HEK293 (cell line): ENCODE results near the gene IER2.

Source experiments
- GLI2 ChIP-seq: fragments of 450-650 bp; formaldehyde crosslinking; IDR thresholded peaks from 2 replicates; pipeline ENCODE4; 2017; ENCODE audit warnings: missing biosample characterization, missing genetic modification characterization, low read depth, borderline replicate concordance
- GLIS2 ChIP-seq: fragments of 450-650 bp; formaldehyde crosslinking; IDR thresholded peaks from 2 replicates; pipeline ENCODE4 v1.5.1; 2016; ENCODE audit warnings: missing biosample characterization, missing genetic modification characterization
- IKZF3 ChIP-seq: fragments of 450-650 bp; IDR thresholded peaks from 2 replicates; pipeline ENCODE4 v1.5.0; 2018; ENCODE audit warnings: missing biosample characterization, mild to moderate bottlenecking, missing genetic modification characterization, moderate library complexity
- KLF1 ChIP-seq: fragments of 450-650 bp; formaldehyde crosslinking; IDR thresholded peaks from 2 replicates; pipeline ENCODE4 v1.5.1; 2016; ENCODE audit warnings: missing biosample characterization, missing genetic modification characterization
- KLF16 ChIP-seq: fragments of 450-650 bp; formaldehyde crosslinking; IDR thresholded peaks from 2 replicates; pipeline ENCODE4 v1.5.1; 2017; ENCODE audit warnings: missing biosample characterization, missing genetic modification characterization
- KLF17 ChIP-seq: fragments of 450-650 bp; formaldehyde crosslinking; IDR thresholded peaks from 2 replicates; pipeline ENCODE4 v1.5.1; 2016; ENCODE audit warnings: missing biosample characterization, missing genetic modification characterization
- KLF7 ChIP-seq: fragments of 450-650 bp; formaldehyde crosslinking; IDR thresholded peaks from 2 replicates; pipeline ENCODE4 v1.5.1; 2016; ENCODE audit warnings: missing biosample characterization, missing genetic modification characterization, borderline replicate concordance
- KLF9 ChIP-seq: fragments of 450-650 bp; formaldehyde crosslinking; IDR thresholded peaks from 2 replicates; pipeline ENCODE4 v1.5.1; 2016; ENCODE audit warnings: missing biosample characterization, missing genetic modification characterization, low read depth
- OSR2 ChIP-seq: fragments of 450-650 bp; formaldehyde crosslinking; IDR thresholded peaks from 2 replicates; pipeline ENCODE4 v1.5.1; 2016; ENCODE audit warnings: missing biosample characterization, missing genetic modification characterization
- SCRT1 ChIP-seq: fragments of 450-650 bp; formaldehyde crosslinking; IDR thresholded peaks from 2 replicates; pipeline ENCODE4 v1.5.1; 2016; ENCODE audit warnings: missing biosample characterization, missing genetic modification characterization, borderline replicate concordance
- SP7 ChIP-seq: fragments of 450-650 bp; formaldehyde crosslinking; IDR thresholded peaks from 2 replicates; pipeline ENCODE4 v1.5.1; 2016; ENCODE audit warnings: missing biosample characterization, missing genetic modification characterization
- ZBTB11 ChIP-seq: fragments of 450-650 bp; formaldehyde crosslinking; conservative IDR thresholded peaks from 2 replicates; pipeline ENCODE4 v1.5.1; 2016; ENCODE audit warnings: low read depth, missing biosample characterization, missing genetic modification characterization
- ZBTB17 ChIP-seq: fragments of 450-650 bp; formaldehyde crosslinking; IDR thresholded peaks from 2 replicates; pipeline ENCODE4 v1.5.1; 2016; ENCODE audit warnings: missing biosample characterization, missing genetic modification characterization
- ZBTB20 ChIP-seq: fragments of 450-650 bp; formaldehyde crosslinking; IDR thresholded peaks from 2 replicates; pipeline ENCODE4 v1.5.1; 2016; ENCODE audit warnings: missing biosample characterization, missing genetic modification characterization
- ZFP3 ChIP-seq: fragments of 450-650 bp; formaldehyde crosslinking; IDR thresholded peaks from 2 replicates; pipeline ENCODE4 v1.5.1; 2016; ENCODE audit warnings: low read depth, missing biosample characterization, missing genetic modification characterization
- ZNF223 ChIP-seq: fragments of 450-650 bp; formaldehyde crosslinking; IDR thresholded peaks from 2 replicates; pipeline ENCODE4 v1.5.1; 2016; ENCODE audit warnings: missing biosample characterization, missing genetic modification characterization
- ZNF335 ChIP-seq: fragments of 450-650 bp; formaldehyde crosslinking; conservative IDR thresholded peaks from 2 replicates; pipeline ENCODE4 v1.5.1; 2016; ENCODE audit warnings: missing biosample characterization, missing genetic modification characterization
- ZNF398 ChIP-seq: fragments of 450-650 bp; formaldehyde crosslinking; IDR thresholded peaks from 2 replicates; pipeline ENCODE4 v1.5.1; 2017; ENCODE audit warnings: missing biosample characterization, missing genetic modification characterization
- ZNF518A ChIP-seq: fragments of 450-650 bp; formaldehyde crosslinking; conservative IDR thresholded peaks from 2 replicates; pipeline ENCODE4 v1.5.1; 2016; ENCODE audit warnings: low read depth, missing biosample characterization, missing genetic modification characterization
- ZNF560 ChIP-seq: fragments of 450-650 bp; formaldehyde crosslinking; IDR thresholded peaks from 2 replicates; pipeline ENCODE4 v1.5.1; 2017; ENCODE audit warnings: missing biosample characterization, missing genetic modification characterization, borderline replicate concordance
- ZNF561 ChIP-seq: fragments of 450-650 bp; IDR thresholded peaks from 2 replicates; pipeline ENCODE4 v1.5.1; 2018; ENCODE audit warnings: missing biosample characterization, missing genetic modification characterization, borderline replicate concordance
- ZNF600 ChIP-seq: fragments of 450-650 bp; formaldehyde crosslinking; IDR thresholded peaks from 2 replicates; pipeline ENCODE4 v1.5.1; 2016; ENCODE audit warnings: missing biosample characterization, missing genetic modification characterization
- ZNF670 ChIP-seq: fragments of 450-650 bp; formaldehyde crosslinking; IDR thresholded peaks from 2 replicates; pipeline ENCODE4 v1.5.1; 2016; ENCODE audit warnings: missing biosample characterization, missing genetic modification characterization, low read depth
- ZNF701 ChIP-seq: fragments of 450-650 bp; formaldehyde crosslinking; IDR thresholded peaks from 2 replicates; pipeline ENCODE4 v1.5.1; 2016; ENCODE audit warnings: missing biosample characterization, missing genetic modification characterization
- ZNF776 ChIP-seq: fragments of 450-650 bp; formaldehyde crosslinking; IDR thresholded peaks from 2 replicates; pipeline ENCODE4 v1.5.0; 2017; ENCODE audit warnings: missing biosample characterization, missing genetic modification characterization, borderline replicate concordance
- ZSCAN30 ChIP-seq: fragments of 450-650 bp; IDR thresholded peaks from 2 replicates; pipeline ENCODE4 v1.5.1; 2018; ENCODE audit warnings: missing biosample characterization, mild to moderate bottlenecking, missing genetic modification characterization, moderate library complexity

Gene IER2

GRCh38 chr19:13162724-13163608, 12.8 kb downstream of the IER2 start (continued):
- 0 out of 2 replicates have a peak, but pooled peaks have one; percentile 19 for TF ChIP-seq ZBTB11
- no peak for TF ChIP-seq ZNF518A
- TF ChIP-seq IKZF3: peak; percentile 99
- peak; percentile 98 for TF ChIP-seq ZNF335 (tag by site-specific recombination)
- TF ChIP-seq KLF16 (tag by site-specific recombination): peak; percentile 82
- TF ChIP-seq ZNF561: peak; percentile 53; the same call in 1 of the 2 replicates
- peak; percentile 17; the same call in 1 of the 2 replicates for TF ChIP-seq ZSCAN30
- no peak for TF ChIP-seq ZNF670 (tag by site-specific recombination)
- peak; percentile 91 for TF ChIP-seq ZBTB20 (tag by site-specific recombination)
- TF ChIP-seq SP7 (tag by site-specific recombination): peak; percentile 57; the same call in 1 of the 2 replicates
- no peak for TF ChIP-seq ZNF560 (tag by site-specific recombination)
- peak; percentile 97 for TF ChIP-seq KLF1 (tag by site-specific recombination)
- TF ChIP-seq KLF7 (tag by site-specific recombination): peak; percentile 57; the same call in 1 of the 2 replicates
- peak; percentile 96 for TF ChIP-seq ZNF600 (tag by site-specific recombination)
- peak; percentile 64 for TF ChIP-seq ZNF398 (tag by site-specific recombination)
- TF ChIP-seq KLF9 (tag by site-specific recombination): peak; percentile 98
- no peak for TF ChIP-seq ZNF223 (tag by site-specific recombination)
- peak; percentile 70 for TF ChIP-seq ZBTB17 (tag by site-specific recombination)
- peak; percentile 33; the same call in 1 of the 2 replicates for TF ChIP-seq OSR2 (tag by site-specific recombination)
- TF ChIP-seq GLIS2 (tag by site-specific recombination): peak; percentile 76
- no peak for TF ChIP-seq GLI2 (tag by site-specific recombination)
- TF ChIP-seq SCRT1 (tag by site-specific recombination): no peak
- no peak for TF ChIP-seq ZNF776
- no peak for TF ChIP-seq ZFP3 (tag by site-specific recombination)
- no peak for TF ChIP-seq ZNF701 (tag by site-specific recombination)
- peak; percentile 59 for TF ChIP-seq KLF17
